Measurements from ENCODE around the gene ARHGEF37. TPM values are rescaled to one million over a fixed set of nuclear protein-coding genes. Genes with fewer than 3 reads are reported as not detected.

Gene ARHGEF37
- total and polyA plus RNA-seq, 9 of the 15 experiments (the other 6 are each of a cell fraction or from before 2014, with no cell fraction given): 0.01 to 0.27 (median 0.05) TPM

DNA sequence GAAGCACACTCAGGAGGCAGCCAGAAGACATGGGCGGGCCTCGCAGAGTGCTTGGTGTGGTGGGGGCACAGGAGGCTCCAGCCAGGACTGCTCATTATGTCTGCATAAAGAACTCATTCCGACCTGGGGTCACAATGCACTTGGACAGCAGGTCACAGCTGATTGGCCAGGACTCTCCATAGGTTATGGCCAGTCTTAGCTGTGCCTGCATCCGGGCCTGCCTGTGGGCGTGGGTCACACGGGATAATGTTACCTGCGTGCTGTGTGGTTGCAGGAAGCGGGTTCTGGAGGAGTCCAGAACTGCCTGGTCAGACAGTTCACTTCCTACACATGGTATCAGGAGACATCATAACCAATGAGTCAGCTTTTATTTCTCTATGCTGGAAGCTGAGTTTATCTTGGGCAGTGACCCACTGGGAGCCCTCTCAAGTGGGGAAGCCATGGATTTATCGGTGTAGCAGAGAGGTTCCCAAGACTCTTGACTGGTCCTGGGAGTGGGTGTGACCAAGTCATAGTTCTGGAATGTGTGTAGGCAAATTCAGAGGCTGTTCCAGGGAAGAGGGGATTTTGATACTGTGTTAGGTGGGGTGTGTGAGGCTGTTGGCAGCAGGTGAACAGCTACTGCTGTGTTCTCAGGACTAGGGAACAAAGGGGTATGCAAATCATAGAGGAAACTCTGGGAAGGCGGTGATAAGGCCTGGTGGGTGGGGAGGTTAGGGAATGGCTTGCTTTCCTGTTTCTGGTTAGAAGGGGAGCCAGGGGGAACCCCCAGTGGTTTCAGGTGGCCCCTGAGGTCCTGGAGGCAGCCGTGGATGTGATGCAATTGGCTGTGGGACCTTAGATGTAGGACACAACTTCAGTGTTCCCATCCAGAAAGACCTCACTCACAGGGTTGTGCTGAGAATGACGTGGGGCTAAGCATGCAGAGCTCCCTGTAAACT, 51.3 kb downstream of the ARHGEF37 start (continued):
- TF ChIP-seq SFPQ (IDR thresholded peaks at IDR 0.05; ENCODE audit: low read depth, low read length): no peak
- no peak for TF ChIP-seq ZNF780A (CRISPR knock-in tag; IDR thresholded peaks at IDR 0.05)
- no peak for TF ChIP-seq SETDB1 (IDR thresholded peaks at IDR 0.05; ENCODE audit: low read length)
- TF ChIP-seq HNRNPK (IDR thresholded peaks at IDR 0.05; ENCODE audit: low read depth, low read length, poor library complexity, severe bottlenecking): no peak
- no peak for TF ChIP-seq FOXJ2 (tag; IDR thresholded peaks at IDR 0.05)
- peak; percentile 69; the same call in 1 of the 2 replicates for TF ChIP-seq HDAC2 (IDR thresholded peaks at IDR 0.05)
- no peak for TF ChIP-seq ELF2 (CRISPR knock-in tag; IDR thresholded peaks at IDR 0.05)
- no peak for TF ChIP-seq PHB2 (IDR thresholded peaks at IDR 0.05; ENCODE audit: low read depth)
- no peak for TF ChIP-seq RBM25 (IDR thresholded peaks at IDR 0.05; ENCODE audit: low read depth, low read length, severe bottlenecking)
- TF ChIP-seq SNAPC5 (CRISPR knock-in tag; IDR thresholded peaks at IDR 0.05): no peak
- peak in 1 of 2 experiments; percentile 100; a peak in 2 of 4 replicates for TF ChIP-seq ARNT (IDR thresholded peaks at IDR 0.05)
- TF ChIP-seq CCNT2 (IDR thresholded peaks at IDR 0.05; ENCODE audit: borderline replicate concordance, extremely low read depth, insufficient read length, low read depth, low read length): no peak
- TF ChIP-seq SMARCA5 (IDR thresholded peaks at IDR 0.05): 0 out of 2 replicates have a peak, but pooled peaks have one; percentile 26
- no peak for TF ChIP-seq HNRNPLL (IDR thresholded peaks at IDR 0.05; ENCODE audit: low read depth, low read length, poor library complexity, severe bottlenecking)
- TF ChIP-seq, protein P1, sequence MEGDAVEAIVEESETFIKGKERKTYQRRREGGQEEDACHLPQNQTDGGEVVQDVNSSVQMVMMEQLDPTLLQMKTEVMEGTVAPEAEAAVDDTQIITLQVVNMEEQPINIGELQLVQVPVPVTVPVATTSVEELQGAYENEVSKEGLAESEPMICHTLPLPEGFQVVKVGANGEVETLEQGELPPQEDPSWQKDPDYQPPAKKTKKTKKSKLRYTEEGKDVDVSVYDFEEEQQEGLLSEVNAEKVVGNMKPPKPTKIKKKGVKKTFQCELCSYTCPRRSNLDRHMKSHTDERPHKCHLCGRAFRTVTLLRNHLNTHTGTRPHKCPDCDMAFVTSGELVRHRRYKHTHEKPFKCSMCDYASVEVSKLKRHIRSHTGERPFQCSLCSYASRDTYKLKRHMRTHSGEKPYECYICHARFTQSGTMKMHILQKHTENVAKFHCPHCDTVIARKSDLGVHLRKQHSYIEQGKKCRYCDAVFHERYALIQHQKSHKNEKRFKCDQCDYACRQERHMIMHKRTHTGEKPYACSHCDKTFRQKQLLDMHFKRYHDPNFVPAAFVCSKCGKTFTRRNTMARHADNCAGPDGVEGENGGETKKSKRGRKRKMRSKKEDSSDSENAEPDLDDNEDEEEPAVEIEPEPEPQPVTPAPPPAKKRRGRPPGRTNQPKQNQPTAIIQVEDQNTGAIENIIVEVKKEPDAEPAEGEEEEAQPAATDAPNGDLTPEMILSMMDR (IDR thresholded peaks at IDR 0.05 in 2 of 3, conservative IDR thresholded peaks at IDR 0.05 in 1 of 3; ENCODE audit: insufficient read depth in 2 of 3, low read depth in 1 of 3, low read length in 3 of 3): no peak
- TF ChIP-seq SP2 (IDR thresholded peaks at IDR 0.05; ENCODE audit: extremely low read depth, low read depth, low read length, poor library complexity, severe bottlenecking): no peak
- TF ChIP-seq ZNF436 (CRISPR knock-in tag; IDR thresholded peaks at IDR 0.05): no peak
- TF ChIP-seq CREM (IDR thresholded peaks at IDR 0.05; ENCODE audit: low read depth): peak; percentile 46
- TF ChIP-seq, protein P2, sequence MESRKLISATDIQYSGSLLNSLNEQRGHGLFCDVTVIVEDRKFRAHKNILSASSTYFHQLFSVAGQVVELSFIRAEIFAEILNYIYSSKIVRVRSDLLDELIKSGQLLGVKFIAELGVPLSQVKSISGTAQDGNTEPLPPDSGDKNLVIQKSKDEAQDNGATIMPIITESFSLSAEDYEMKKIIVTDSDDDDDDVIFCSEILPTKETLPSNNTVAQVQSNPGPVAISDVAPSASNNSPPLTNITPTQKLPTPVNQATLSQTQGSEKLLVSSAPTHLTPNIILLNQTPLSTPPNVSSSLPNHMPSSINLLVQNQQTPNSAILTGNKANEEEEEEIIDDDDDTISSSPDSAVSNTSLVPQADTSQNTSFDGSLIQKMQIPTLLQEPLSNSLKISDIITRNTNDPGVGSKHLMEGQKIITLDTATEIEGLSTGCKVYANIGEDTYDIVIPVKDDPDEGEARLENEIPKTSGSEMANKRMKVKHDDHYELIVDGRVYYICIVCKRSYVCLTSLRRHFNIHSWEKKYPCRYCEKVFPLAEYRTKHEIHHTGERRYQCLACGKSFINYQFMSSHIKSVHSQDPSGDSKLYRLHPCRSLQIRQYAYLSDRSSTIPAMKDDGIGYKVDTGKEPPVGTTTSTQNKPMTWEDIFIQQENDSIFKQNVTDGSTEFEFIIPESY (CRISPR knock-in tag; IDR thresholded peaks at IDR 0.05): peak; percentile 24; the same call in 1 of the 2 replicates
- TF ChIP-seq, protein P3, sequence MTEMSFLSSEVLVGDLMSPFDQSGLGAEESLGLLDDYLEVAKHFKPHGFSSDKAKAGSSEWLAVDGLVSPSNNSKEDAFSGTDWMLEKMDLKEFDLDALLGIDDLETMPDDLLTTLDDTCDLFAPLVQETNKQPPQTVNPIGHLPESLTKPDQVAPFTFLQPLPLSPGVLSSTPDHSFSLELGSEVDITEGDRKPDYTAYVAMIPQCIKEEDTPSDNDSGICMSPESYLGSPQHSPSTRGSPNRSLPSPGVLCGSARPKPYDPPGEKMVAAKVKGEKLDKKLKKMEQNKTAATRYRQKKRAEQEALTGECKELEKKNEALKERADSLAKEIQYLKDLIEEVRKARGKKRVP (CRISPR knock-in tag; IDR thresholded peaks at IDR 0.05): no peak

Measured in K562 (cell line).